GM06990 (cell line): ENCODE measurements around the gene DEGS2.
"Not testable (repeated sequence)": the region's sequence is repeated elsewhere in the genome, so short reads cannot be mapped to it uniquely, and the experiment has no call there.

ENCODE experiments used
- DNase-seq: peaks from one replicate; pipeline ENCODE4 v3.0.0-alpha.2; 2011; ENCODE audit not compliant: insufficient read length; ENCODE audit errors: extremely low read depth
- H3K27me3 ChIP-seq: replicated peaks from 2 replicates; pipeline ENCODE4 v1.6.0; 2011; ENCODE audit warnings: low read length; ENCODE audit not compliant: control insufficient read depth, insufficient read depth
- H3K36me3 ChIP-seq: 2 replicates; pipeline ENCODE4 v1.5.1; 2011; ENCODE audit warnings: low read length; ENCODE audit not compliant: control insufficient read depth, insufficient read depth
- H3K4me3 ChIP-seq: replicated peaks from 2 replicates; pipeline ENCODE4 v1.5.1; 2011; ENCODE audit warnings: low read depth, mild to moderate bottlenecking, control low read depth, low read length
- CTCF ChIP-seq: IDR thresholded peaks from 2 replicates; pipeline ENCODE4 v1.5.1; 2011; ENCODE audit warnings: low read length, control low read depth, mild to moderate bottlenecking, inconsistent platforms; ENCODE audit not compliant: insufficient read depth, poor library complexity, severe bottlenecking

Gene DEGS2

GRCh38 chr14:100165831-100166440 is 6.5 kb upstream of the DEGS2 start:
- no peak for TF ChIP-seq CTCF
- DNase-seq: no peak
- Histone ChIP-seq H3K4me3 (no peak overlapping the region), H3K27me3 (no peaks in the 10 kb centered on the region), H3K36me3 (no peaks in the 10 kb centered on the region)

GRCh38 chr14:100165376-100165775 is 5.9 kb upstream of the DEGS2 start:
- Histone ChIP-seq H3K4me3 (no peak overlapping the region), H3K27me3 (peaks cover 1% of the 10 kb centered on the region)

GRCh38 chr14:100160534-100160916 is 1.1 kb upstream of the DEGS2 start:
- H3K4me3 ChIP-seq: no peak overlapping the region
- peaks cover 5% of the 10 kb centered on the region for H3K27me3 ChIP-seq

More at GRCh38 chr14:100165376-100165775, 5.9 kb upstream of the DEGS2 start:
- TF ChIP-seq CTCF: no peak
- H3K36me3 ChIP-seq: no peaks in the 10 kb centered on the region
- DNase-seq: no peak

DNA sequence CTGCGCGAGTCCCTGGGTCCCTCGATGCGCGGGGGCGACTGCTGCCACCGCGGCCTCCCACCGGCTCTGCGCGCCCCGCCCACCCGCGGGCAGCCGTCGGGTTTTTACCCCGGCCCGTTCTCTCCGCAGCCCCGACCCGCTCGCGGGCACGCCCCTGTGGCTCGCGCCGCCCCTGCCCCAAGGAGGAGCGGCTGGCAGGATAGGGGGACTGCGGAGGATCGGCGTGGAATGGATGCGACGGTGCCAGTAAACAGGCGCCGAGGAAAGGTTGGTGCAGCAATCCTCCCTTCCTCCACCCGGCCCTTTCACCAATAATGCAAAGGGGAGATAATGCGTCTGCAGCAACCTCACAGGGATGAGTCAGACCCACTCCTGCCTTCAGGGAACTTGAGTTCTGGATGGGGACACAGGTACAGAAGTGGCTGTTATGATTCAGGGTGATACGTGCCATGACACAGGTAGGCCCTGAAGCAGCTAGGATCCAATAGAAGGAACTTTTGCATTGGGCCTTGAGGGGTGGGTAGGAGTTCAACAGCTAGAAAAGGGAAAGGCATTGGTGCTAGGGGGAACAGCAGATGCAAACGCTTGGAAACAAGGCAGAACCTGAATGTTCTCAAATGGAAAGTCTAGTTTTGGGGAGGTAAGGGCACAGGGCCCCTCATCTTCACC is 554 bp upstream of the DEGS2 start:
- TF ChIP-seq CTCF: no peak
- Histone ChIP-seq H3K4me3 (peak overlapping the region; percentile 43), H3K36me3 (no peaks in the 10 kb centered on the region), H3K27me3 (peaks cover 5% of the 10 kb centered on the region)
- no peak for DNase-seq

More at GRCh38 chr14:100160534-100160916, 1.1 kb upstream of the DEGS2 start:
- no peak for DNase-seq
- H3K36me3 ChIP-seq: no peaks in the 10 kb centered on the region
- no peak for TF ChIP-seq CTCF

DNA sequence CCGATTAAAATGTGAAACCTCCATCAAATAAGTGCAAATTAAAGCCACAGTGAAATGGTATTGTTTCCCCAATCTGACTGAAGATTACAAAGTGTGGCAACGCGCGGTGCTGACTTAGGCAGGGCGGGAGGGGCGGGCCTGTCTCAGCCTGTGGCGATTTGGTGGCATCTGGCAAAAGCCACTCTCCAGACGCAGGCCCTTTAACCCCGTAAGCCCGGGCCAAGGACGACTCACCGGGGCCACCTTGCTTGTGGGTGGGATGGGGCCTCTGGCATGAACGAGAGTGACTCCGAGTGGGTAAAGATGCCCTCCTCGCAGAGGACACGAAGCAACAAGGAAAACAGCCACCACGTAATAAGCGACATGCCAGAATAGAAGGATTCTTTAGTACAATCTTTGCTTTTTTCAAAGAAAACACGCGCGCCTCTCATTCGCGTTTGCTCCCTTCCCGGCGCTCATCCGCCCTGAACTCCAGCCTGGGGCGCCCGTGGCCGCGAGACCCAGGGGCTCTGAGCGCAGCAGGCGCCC is 815 bp downstream of the DEGS2 start:
- H3K4me3 ChIP-seq: no peak overlapping the region

GRCh38 chr14:100157548-100158232 is 1.8 kb downstream of the DEGS2 start:
- not testable (repeated sequence) for H3K4me3 ChIP-seq, DNase-seq, H3K36me3 ChIP-seq, H3K27me3 ChIP-seq

More for the DNA sequence above, 815 bp downstream of the DEGS2 start:
- Histone ChIP-seq H3K27me3 (peaks cover 5% of the 10 kb centered on the region), H3K36me3 (no peaks in the 10 kb centered on the region)
- no peak for DNase-seq
- no peak for TF ChIP-seq CTCF
